NCI-H1092 treated with DMSO at 0.1 percent for 48 hours (cell line): Measurements from ENCODE around the gene SETD5.

ENCODE experiments used
- DNase-seq: peaks from one replicate; lab custom pipeline; 2025; lab: John Stamatoyannopoulos, UW

Gene SETD5

DNA sequence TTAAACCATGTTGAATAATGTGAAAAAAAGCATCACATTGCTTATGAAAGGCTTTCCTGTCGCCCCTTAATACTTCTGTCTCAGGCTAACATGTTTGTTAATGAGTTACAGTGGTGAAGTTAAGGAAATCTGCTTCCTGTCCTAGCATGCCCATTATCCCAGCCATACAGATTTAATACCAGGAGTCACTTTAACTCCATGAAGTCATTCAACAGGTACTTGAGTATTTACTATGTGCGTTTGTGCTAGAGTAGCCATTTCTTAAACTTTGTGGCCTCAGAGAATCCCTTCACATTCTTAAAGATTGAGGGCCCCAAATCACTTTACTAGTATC lies 10.1 kb upstream of the SETD5 start:
- DNase-seq, result no peak

- DNase-seq, result no peak
Measured at GRCh38 chr3:9388142-9388541, 9.3 kb upstream of the SETD5 start.

- no peak for DNase-seq
Measured at GRCh38 chr3:9388562-9389272, 8.7 kb upstream of the SETD5 start.

DNA sequence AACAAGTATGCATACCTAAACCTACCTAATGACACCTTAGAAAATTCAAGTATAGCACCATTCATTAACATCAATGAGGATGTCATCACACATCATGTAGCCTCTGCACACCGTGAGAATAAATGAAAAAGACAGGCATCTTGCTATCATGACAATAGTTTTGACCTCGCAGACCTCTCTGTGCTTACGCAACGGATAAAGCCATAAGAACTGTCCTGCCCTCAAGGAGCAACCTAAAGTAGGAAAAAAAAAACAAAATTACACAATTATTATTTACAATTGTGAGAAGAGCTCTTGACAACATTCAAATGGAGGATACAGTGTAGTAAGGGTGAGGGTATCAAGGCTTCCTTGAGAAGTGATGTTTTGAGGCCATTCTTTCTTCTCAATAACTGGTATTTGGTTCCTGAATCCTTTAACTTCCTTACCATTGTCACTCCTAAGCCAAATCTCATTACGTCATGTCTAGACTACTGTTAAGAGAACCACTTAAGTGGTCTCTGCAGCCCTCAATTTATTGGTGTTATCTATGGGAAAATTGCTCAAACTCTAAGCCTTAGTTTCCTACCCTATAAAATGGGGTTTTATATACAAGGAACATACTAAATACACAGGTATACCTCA lies 7.0 kb upstream of the SETD5 start:
- no peak for DNase-seq

- DNase-seq, result no peak
Measured at GRCh38 chr3:9392041-9392440, 5.4 kb upstream of the SETD5 start.

DNA sequence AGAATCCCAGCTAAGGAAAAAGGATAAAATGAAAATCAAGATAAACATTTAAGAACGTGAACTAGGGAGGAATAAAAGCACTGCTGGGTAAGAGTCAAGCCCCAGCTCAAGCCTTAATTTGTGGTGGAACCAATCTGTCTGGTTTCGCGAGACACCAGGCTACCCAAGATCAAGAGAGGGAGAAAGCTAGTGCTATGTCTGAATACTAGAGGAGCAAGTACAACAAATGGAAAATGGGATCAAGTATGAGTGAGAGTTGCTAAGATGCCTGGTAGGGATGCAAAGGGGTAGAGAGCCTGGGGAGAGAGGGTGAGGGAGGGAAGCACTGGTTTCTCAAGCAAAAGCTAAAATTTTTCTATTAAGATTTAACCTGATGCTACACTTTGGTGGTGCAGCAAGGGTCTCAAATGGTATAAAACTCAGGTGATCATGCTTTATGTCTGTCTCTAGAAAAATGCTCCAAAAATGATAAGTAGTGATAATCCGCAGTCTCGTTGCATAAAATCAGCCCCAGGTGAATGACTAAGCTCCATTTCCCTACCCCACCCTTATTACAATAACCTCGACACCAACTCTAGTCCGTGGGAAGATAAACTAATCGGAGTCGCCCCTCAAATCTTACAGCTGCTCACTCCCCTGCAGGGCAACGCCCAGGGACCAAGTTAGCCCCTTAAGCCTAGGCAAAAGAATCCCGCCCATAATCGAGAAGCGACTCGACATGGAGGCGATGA lies 1.7 kb upstream of the SETD5 start:
- no peak for DNase-seq

GRCh38 chr3:9396301-9396631 lies 1.1 kb upstream of the SETD5 start:
- peak; percentile 75 for DNase-seq

GRCh38 chr3:9396632-9397331 lies 633 bp upstream of the SETD5 start:
- DNase-seq, result peak; percentile 97

- peak; percentile 54 for DNase-seq
Measured at GRCh38 chr3:9397906-9398699, 688 bp downstream of the SETD5 start.

DNA sequence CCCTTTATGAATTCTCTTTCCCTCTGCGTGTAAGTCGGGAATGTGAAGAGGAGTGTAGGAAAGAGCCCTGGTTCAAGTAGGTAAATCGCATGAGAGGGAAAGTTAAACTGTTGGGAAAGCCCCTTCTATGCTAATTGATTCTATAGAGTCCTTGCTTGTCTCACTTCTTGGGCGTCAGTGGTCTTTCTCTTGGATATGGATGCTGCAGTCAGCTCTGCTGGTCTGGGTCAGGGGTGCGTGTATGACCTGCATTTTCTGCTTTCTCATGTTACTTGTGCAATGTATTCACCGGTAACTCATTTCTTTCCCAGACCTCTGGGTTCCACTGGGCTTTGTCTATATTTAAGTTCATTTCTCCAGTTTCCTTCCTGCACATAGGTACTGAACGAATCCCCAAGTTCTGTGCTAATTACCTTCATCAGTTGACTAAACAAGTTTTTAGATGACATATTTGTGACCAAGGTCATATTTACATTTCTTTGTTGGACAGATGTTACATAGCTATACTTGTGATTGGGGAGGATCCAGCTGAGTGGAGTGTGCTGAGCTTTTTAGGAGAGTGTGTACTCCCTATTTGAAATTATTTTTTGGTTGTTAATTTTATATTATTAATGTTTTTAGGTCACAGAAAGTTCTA lies 1.4 kb downstream of the SETD5 start:
- peak; percentile 54 for DNase-seq

GRCh38 chr3:9399337-9399703 lies 1.9 kb downstream of the SETD5 start:
- DNase-seq, result no peak

DNA sequence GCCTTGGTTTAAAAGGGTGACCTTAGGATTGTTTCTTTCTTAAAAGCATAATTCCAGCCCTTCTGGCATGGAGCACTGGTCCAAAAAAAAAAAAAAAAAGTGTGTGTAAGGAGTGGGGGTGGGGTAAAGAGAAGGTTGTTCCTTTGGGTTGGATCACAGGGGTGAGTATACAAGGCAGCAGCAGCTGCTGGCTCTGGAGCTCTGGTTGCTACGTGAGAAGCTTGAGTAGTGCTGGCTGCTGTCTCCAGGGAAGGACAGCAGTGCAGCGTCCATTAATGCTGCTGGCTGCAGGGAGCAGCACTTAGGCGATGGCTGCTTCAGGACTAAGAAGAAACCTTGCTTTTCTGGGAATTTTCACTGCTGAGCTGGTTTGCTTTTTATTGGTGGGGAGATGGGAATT lies 2.3 kb downstream of the SETD5 start:
- peak; percentile 75 for DNase-seq

DNA sequence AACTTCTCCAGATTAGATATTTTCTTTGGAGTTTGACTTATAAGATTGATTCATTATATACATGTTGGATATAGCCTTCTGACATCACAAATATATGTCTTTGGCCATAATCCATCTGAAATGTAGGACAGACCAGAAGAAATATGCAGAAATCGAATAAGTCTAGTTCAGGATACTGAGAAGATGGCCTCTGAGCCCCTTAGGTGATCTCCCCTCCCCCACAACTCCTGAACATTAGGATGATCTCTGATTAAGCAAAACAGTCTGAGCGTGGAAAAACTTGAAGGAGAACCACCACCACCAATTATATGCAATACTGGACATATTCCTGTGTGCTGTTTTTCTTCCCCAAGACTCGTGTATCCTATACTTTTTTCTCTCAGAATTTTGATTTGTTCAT lies 3.2 kb downstream of the SETD5 start:
- no peak for DNase-seq

GRCh38 chr3:9401986-9402385 lies 4.6 kb downstream of the SETD5 start:
- no peak for DNase-seq

- peak; percentile 19 for DNase-seq
Measured at GRCh38 chr3:9402410-9403228, 5.2 kb downstream of the SETD5 start.

DNA sequence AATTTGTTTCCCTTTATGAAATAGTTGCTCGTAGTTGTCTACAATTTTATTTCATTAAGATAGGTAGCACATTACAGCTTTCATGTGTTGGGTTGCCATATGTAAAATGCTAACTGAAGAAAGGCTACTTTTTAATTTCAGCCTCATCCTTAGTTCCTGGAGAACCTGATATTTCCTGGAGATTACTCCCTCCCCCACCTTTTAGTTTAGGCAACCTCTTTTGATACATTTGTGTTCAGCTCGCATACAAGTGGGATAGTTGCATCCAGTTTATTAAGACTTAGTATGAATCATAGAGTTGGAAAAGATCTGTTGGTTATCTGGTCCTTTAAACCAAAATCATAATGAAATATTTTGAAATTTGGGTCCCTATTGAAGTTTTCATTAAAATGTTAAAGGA lies 6.0 kb downstream of the SETD5 start:
- no peak for DNase-seq

DNA sequence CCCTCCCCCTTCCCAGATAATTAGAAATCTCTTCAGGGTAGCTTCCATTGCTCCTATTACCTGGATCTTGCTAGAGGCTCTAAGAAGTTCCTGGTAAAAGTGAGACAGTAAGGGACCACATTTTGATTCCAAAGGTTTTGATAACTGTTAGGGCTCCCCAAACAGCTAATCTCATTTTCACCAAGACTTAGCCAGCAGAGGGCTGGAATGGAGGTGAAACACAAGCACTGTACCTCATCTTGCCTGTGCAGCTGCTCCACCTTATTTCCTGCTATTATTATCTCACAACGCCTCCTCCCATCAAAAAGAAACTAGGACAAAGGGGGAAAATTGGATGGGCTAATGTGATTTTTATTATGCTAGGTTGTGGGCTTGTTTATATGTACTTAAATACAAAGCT lies 7.3 kb downstream of the SETD5 start:
- no peak for DNase-seq

GRCh38 chr3:9405756-9406155 lies 8.3 kb downstream of the SETD5 start:
- no peak for DNase-seq

- DNase-seq, result no peak
Measured at GRCh38 chr3:9406856-9407626, 9.6 kb downstream of the SETD5 start.

DNA sequence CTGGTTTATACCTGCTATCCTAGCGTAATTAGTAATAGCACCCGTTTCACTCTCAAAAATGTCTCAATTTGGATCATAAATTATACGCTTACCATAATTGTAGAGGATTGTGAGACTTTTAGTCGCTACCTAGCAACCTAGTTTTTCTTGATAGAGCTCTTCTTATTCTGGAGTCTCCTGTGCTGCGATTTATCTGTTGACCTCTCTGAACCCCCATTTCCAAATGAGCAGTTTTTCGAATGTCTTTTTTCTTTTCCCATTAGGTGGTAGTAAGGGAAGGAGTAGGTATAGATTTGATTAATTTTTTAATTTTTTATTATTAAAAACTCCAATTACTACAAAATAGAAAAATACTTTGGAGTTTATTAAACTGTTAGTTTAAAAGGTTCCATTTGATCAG lies 10.6 kb downstream of the SETD5 start:
- no peak for DNase-seq
